ENCODE measurements around the gene LYRM2.

The LYRM2 gene

DNA sequence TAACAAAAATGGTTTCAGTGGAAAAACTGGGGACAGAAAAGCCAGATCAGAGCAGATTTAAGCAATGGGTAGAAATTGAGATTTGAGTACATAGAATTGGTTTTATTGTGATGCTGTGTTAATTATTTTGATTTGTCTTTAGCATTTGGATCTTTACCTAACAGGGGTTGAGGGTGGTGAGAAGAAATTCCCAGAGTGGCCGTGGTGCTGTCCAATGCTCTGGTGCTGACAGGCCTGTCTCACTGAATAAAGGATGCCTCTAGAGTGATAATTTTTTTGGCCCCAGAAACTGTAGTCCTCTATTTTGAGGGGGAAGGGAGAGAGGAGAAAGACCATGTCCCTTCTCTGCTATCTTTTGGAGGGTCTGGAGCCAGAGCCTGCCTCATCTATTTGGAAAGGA, 79.1 kb downstream of the LYRM2 start:
- H3K9ac ChIP-seq: no peak overlapping the region
- H3K4me2 ChIP-seq: no peak overlapping the region
- TF ChIP-seq, protein P1, sequence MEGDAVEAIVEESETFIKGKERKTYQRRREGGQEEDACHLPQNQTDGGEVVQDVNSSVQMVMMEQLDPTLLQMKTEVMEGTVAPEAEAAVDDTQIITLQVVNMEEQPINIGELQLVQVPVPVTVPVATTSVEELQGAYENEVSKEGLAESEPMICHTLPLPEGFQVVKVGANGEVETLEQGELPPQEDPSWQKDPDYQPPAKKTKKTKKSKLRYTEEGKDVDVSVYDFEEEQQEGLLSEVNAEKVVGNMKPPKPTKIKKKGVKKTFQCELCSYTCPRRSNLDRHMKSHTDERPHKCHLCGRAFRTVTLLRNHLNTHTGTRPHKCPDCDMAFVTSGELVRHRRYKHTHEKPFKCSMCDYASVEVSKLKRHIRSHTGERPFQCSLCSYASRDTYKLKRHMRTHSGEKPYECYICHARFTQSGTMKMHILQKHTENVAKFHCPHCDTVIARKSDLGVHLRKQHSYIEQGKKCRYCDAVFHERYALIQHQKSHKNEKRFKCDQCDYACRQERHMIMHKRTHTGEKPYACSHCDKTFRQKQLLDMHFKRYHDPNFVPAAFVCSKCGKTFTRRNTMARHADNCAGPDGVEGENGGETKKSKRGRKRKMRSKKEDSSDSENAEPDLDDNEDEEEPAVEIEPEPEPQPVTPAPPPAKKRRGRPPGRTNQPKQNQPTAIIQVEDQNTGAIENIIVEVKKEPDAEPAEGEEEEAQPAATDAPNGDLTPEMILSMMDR (conservative IDR thresholded peaks at IDR 0.05; ENCODE audit: low read depth, low read length): no peak
- no peak overlapping the region for H2AFZ ChIP-seq (ENCODE audit: low read depth)
- no peak overlapping the region for H3K4me3 ChIP-seq (IDR thresholded peaks at IDR 0.05; ENCODE audit: insufficient read depth, low read depth, low read length)
- no peaks in the 10 kb centered on the region for H3K79me2 ChIP-seq (ENCODE audit: insufficient read depth, low read depth)
- no peaks in the 10 kb centered on the region for H3K36me3 ChIP-seq (ENCODE audit: insufficient read depth)
- no peaks in the 10 kb centered on the region for H4K20me1 ChIP-seq (ENCODE audit: insufficient read depth)
- no peaks in the 10 kb centered on the region for H3K27me3 ChIP-seq (ENCODE audit: insufficient read depth, low read depth)
- H3K4me1 ChIP-seq (ENCODE audit: low read depth, poor library complexity, severe bottlenecking): no peaks in the 10 kb centered on the region
- no peak overlapping the region for H3K27ac ChIP-seq

DNA sequence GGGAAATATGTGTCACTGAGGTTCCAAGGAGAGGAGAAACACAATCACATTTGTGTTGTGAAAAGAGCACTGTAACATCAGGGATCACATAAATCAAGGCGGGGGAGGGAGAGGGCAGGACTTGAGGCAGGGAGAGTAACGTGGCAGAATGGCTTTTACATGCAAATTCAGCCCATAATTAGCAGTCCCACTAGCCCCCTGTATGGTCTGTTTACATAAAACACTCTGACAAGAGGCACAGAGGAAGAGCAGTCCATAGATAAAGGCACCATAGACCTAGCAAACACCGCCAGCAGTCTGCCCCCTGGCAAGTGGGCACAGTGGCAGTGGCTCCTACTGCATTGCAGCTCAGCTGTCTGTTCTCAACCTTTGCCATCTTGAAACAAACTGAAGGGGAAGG, 82.7 kb downstream of the LYRM2 start:
- TF ChIP-seq, protein P1 (conservative IDR thresholded peaks at IDR 0.05; ENCODE audit: low read depth, low read length): no peak
- Histone ChIP-seq H4K20me1 (ENCODE audit: insufficient read depth) (no peaks in the 10 kb centered on the region), H3K4me2 (no peak overlapping the region), H2AFZ (ENCODE audit: low read depth) (no peak overlapping the region), H3K79me2 (ENCODE audit: insufficient read depth, low read depth) (no peaks in the 10 kb centered on the region), H3K27ac (no peak overlapping the region), H3K36me3 (ENCODE audit: insufficient read depth) (no peaks in the 10 kb centered on the region), H3K9ac (no peak overlapping the region), H3K4me1 (ENCODE audit: low read depth, poor library complexity, severe bottlenecking) (no peaks in the 10 kb centered on the region), H3K27me3 (ENCODE audit: insufficient read depth, low read depth) (no peaks in the 10 kb centered on the region), H3K4me3 (IDR thresholded peaks at IDR 0.05; ENCODE audit: insufficient read depth, low read depth, low read length) (no peak overlapping the region)

DNA sequence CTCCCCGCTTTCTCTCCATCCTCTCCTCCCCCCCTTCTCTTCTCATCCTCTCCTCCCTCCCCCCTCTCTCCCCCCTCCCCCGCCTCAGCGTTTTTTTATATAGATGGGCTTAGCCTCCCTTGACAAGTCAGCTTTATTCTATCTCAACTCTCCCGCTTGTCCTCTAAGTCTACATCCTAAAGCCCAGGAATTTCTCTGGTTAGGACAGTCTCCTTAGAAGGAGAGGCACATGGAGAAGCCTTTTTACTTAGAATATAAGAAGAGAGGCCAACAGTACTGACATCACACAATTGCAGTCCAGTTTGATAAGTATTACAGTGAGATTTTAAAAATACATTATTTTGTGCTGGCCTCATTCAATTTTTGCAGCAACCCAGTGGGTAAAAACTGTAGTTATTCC, 83.5 kb downstream of the LYRM2 start:
- Histone ChIP-seq H2AFZ (ENCODE audit: low read depth) (no peak overlapping the region), H3K4me3 (IDR thresholded peaks at IDR 0.05; ENCODE audit: insufficient read depth, low read depth, low read length) (no peak overlapping the region), H3K79me2 (ENCODE audit: insufficient read depth, low read depth) (no peaks in the 10 kb centered on the region), H3K4me2 (no peak overlapping the region), H4K20me1 (ENCODE audit: insufficient read depth) (no peaks in the 10 kb centered on the region), H3K9ac (no peak overlapping the region), H3K27ac (no peak overlapping the region), H3K27me3 (ENCODE audit: insufficient read depth, low read depth) (no peaks in the 10 kb centered on the region), H3K4me1 (ENCODE audit: low read depth, poor library complexity, severe bottlenecking) (no peaks in the 10 kb centered on the region), H3K36me3 (ENCODE audit: insufficient read depth) (no peaks in the 10 kb centered on the region)
- TF ChIP-seq, protein P1 (conservative IDR thresholded peaks at IDR 0.05; ENCODE audit: low read depth, low read length): no peak

DNA sequence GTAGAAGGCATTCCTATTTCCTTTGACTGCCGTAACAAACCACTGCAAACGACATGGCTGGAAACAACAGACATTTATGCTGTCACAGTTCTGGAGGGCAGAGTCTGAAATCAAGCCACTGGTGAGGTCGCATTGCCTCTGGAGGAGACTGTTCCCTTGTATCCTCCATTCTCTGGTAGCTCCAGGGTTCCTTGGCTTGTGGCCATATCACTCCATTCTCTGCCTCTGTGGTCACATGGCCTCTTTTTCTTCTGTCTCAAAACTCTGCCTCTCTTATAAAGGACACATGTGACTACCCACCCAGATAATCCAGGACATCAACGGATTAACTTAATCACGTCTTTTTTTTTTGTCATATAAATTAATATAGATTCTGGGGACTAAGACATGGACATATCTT, 84.4 kb downstream of the LYRM2 start:
- Histone ChIP-seq H3K36me3 (ENCODE audit: insufficient read depth) (no peaks in the 10 kb centered on the region), H3K9ac (no peak overlapping the region), H3K27me3 (ENCODE audit: insufficient read depth, low read depth) (no peaks in the 10 kb centered on the region), H3K27ac (no peak overlapping the region), H2AFZ (ENCODE audit: low read depth) (no peak overlapping the region), H3K79me2 (ENCODE audit: insufficient read depth, low read depth) (no peaks in the 10 kb centered on the region), H3K4me3 (IDR thresholded peaks at IDR 0.05; ENCODE audit: insufficient read depth, low read depth, low read length) (no peak overlapping the region), H4K20me1 (ENCODE audit: insufficient read depth) (no peaks in the 10 kb centered on the region), H3K4me1 (ENCODE audit: low read depth, poor library complexity, severe bottlenecking) (no peaks in the 10 kb centered on the region), H3K4me2 (no peak overlapping the region)
- TF ChIP-seq, protein P1 (conservative IDR thresholded peaks at IDR 0.05; ENCODE audit: low read depth, low read length): no peak

DNA sequence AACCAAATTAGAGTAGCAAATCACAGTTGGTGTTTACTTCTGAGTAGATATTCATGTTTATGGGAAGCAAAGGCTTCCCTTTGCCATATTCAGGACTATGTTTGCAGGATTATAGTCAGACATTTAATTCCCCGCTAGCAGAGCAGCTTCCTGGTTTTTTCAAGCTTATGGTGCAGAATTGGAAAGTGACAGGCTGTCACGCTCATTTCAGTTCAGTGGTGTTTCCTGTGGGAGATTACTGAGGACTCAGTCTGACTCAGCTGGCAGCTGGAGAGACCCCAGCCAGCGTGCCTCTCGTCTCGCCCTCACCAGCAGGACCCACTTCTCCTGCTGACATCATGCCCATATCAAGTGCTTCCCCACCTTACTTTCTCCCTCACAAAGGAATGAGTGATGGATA, 85.1 kb downstream of the LYRM2 start:
- Histone ChIP-seq H3K79me2 (ENCODE audit: insufficient read depth, low read depth) (no peaks in the 10 kb centered on the region), H3K27ac (no peak overlapping the region), H3K36me3 (ENCODE audit: insufficient read depth) (no peaks in the 10 kb centered on the region), H3K4me3 (IDR thresholded peaks at IDR 0.05; ENCODE audit: insufficient read depth, low read depth, low read length) (no peak overlapping the region), H3K9ac (no peak overlapping the region), H3K4me2 (no peak overlapping the region), H3K4me1 (ENCODE audit: low read depth, poor library complexity, severe bottlenecking) (no peaks in the 10 kb centered on the region), H2AFZ (ENCODE audit: low read depth) (no peak overlapping the region), H3K27me3 (ENCODE audit: insufficient read depth, low read depth) (no peaks in the 10 kb centered on the region), H4K20me1 (ENCODE audit: insufficient read depth) (no peaks in the 10 kb centered on the region)
- TF ChIP-seq, protein P1 (conservative IDR thresholded peaks at IDR 0.05; ENCODE audit: low read depth, low read length): no peak

All from KMS-11 (cell line).